DOHH2 (cell line): Measurements from ENCODE around the gene PRDX5.

Experiments used
- CTCF ChIP-seq: fragments of 200-600 bp; sonication (generic); IDR thresholded peaks from one replicate; pipeline ENCODE4 v1.5.1; 2014; ENCODE audit warnings: antibody characterized with exemption, mild to moderate bottlenecking, low read depth, low read length; ENCODE audit not compliant: poor library complexity, severe bottlenecking
- EZH2phosphoT487 ChIP-seq: fragments of 200-600 bp; sonication (generic); IDR thresholded peaks from 2 replicates; pipeline ENCODE4 v1.6.1; 2017; ENCODE audit warnings: borderline replicate concordance, mild to moderate bottlenecking, antibody characterized with exemption, low read length, moderate library complexity, mixed read lengths

DNA sequence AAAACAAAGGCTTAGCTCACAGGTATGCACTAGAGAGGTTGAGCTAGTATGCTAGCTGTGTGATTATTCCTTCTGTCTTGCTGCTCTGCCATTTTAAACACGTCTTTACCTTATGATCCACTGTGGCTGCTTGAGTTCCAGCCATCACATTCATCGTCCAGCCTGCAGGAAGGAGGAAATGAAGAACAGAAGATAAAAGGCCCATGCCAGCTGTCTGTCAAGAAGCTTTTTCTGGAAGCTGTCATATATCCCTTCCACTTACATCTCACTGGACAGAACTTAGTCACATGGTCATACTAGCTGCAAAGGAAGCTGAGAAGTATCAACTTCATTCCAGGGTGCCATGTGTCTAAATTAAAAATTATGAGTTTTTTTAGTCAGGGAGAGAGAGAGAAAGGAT lies 9.5 kb downstream of the PRDX5 start:
- TF ChIP-seq CTCF: no peak
- TF ChIP-seq EZH2phosphoT487: no peak
